Fibroblast of upper back skin (primary cell): ENCODE results near the gene FBXW11.

Source experiments
- DNase-seq: peaks from one replicate; pipeline ENCODE4 v3.0.0-alpha.2; 2013

The FBXW11 gene

GRCh38 chr5:171861381-171861780 lies 145.1 kb downstream of the FBXW11 start:
- peak; percentile 47 for DNase-seq

GRCh38 chr5:171858303-171858702 lies 148.1 kb downstream of the FBXW11 start:
- no peak for DNase-seq

DNA sequence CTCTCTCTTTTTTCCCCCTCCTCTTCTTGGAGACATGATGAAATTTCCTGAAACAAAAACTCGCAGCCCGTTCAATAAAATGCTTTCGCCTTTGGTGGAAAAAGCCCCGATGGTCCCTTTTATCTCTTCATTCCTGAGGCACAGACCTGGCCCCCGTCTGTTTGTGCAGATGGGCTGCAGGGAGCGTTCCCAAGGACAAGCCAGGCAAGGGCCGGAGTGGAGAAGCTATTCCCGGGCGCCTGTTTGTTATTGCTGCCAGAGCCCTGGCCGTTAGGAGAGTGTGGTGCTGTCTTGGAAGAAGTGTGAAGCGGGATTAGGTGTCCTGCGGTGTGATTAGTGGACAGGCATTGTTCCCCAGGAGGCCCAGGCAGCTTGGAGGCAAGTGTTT lies 149.0 kb downstream of the FBXW11 start:
- DNase-seq = peak; percentile 81

DNA sequence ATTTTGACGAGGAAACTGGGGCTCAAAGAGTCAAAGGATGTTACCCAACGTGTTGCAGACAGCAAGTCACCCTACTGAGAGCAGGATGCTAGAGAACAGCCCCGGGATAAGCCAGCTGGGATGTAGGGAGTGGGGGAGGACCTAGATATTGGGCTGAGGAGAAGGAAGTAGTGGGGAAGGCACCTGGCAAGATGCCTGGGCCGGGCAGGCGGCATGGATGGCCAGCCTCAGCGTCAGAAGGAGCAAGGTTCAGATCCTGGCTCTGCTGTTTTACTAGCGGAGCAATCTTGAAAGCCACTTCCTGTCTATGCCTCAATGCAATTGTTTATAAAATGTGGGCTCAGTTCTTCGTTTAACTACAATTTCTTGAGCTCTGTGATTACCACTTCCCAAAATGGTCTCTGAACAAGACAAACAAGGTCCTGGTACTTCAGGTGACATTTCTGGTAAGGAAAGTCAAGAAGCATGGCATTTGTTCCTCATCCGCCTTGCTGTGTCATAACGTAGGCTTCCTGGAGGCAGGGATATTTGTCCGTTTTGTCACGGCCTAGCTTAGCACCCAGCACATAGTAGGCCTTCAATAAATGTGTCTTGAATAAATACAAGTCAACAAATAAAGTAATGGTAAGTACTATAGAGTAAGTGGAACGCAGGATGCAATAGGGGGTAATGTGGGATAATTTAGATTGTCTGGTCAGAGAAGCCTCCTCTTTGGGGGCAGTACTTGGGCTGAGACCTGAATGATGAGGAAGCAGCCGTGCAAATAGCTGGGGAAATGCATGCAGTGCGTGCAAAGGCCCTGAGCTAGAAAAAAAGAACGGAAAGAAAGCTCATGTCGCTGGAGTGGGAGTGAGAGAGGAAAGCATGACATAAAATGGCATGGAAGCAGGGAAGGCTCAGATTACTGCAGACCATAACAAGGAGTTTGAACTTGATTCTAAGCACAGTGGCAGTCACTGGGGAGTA lies 150.4 kb downstream of the FBXW11 start:
- DNase-seq = no peak

- DNase-seq = no peak
Observed at GRCh38 chr5:171855265-171855664, 151.2 kb downstream of the FBXW11 start.

GRCh38 chr5:171852255-171852681 lies 154.2 kb downstream of the FBXW11 start:
- DNase-seq = no peak

DNA sequence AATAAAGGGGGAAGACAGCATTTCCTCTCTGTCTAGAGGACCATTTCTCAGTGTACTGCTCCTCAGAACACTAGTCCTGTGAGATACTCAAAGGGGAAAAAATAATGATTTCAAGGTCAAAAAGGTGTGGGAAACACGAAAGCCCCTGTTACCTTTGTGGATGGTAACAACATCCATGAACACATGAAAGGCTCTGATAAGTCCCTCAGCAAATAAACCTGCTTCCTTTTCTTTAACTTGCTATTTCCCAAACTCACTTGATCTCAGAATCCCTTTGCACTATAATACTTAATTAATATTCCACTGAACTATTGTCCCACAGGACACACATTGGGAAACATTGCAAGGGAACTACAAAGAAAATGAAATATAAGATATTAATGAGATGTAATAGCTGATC lies 155.2 kb downstream of the FBXW11 start:
- no peak for DNase-seq

GRCh38 chr5:171850324-171850947 lies 156.0 kb downstream of the FBXW11 start:
- DNase-seq = peak; percentile 35

- DNase-seq = no peak
Observed at GRCh38 chr5:171849585-171850323, 156.7 kb downstream of the FBXW11 start.

DNA sequence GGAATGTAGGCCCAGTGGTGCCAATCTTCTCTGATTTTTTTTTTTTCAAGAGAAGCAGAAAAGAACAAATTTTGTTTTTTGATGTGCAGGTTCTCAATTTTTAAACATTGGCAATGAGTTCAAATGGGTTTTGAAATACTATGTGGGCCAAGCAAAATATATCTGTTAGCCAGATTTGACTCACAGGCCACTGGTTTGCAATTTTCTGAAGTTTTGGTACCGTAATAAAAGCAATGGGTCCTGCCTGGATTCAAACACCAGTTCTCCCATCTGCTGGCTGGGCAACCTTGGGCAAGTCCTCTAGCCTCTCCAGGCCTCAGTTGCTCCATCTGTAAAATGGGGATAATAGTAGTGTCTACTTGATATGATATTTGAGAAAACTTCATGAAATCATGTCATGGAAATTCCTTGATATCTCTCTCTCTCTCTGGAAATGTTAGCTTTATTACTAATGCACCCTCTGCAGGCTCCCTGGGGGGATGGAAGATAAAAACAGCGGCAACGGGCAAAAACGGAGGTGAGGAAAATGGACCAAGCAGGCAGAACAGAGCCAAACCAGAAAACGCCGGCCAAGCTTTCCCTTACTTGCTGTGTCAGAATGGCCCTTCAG lies 157.4 kb downstream of the FBXW11 start:
- no peak for DNase-seq

- DNase-seq = no peak
Observed at GRCh38 chr5:171848486-171848885, 158.0 kb downstream of the FBXW11 start.

DNA sequence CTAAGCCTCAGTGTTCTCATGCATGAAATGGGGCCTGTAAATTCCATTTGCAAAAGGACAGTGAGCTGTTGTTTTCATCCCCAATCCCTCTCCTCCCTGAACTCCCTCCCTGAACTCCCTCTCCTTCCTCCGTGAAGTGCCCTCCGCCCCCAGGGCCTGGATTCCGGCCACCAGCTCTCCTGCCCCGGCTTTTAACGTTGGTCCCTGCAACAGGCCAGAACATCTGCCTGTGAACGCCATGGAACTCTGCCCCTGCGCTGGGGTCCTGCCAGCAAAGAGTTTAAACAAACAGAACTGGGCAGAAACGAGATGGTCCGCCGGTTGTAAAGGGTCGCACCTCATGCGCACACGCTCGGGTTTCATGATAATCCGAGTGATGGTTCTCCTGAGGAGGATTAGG lies 158.4 kb downstream of the FBXW11 start:
- DNase-seq = no peak

DNA sequence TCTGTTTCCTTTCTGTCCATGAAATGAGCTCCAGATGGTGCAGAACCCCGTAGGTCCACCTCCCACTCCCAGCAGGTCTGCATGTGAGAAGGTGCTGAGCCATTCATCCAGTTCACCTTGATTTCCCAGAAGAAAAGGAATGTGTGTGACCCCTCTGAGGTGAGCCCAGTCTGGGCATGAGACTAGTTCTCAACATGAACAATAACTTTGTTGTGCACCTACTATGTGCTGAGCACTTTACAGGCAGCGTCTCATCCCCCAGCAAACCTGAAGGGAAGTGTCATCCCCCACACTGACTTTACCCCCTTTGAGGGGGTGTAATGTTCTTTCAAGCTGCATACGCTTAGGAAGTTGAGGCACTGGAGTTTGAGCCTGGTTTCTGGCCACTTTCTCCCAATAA lies 159.4 kb downstream of the FBXW11 start:
- DNase-seq = no peak

GRCh38 chr5:171846323-171846722 lies 160.1 kb downstream of the FBXW11 start:
- peak; percentile 27 for DNase-seq

- peak; percentile 56 for DNase-seq
Observed at GRCh38 chr5:171845857-171846256, 160.6 kb downstream of the FBXW11 start.

GRCh38 chr5:171845040-171845630 lies 161.3 kb downstream of the FBXW11 start:
- no peak for DNase-seq

DNA sequence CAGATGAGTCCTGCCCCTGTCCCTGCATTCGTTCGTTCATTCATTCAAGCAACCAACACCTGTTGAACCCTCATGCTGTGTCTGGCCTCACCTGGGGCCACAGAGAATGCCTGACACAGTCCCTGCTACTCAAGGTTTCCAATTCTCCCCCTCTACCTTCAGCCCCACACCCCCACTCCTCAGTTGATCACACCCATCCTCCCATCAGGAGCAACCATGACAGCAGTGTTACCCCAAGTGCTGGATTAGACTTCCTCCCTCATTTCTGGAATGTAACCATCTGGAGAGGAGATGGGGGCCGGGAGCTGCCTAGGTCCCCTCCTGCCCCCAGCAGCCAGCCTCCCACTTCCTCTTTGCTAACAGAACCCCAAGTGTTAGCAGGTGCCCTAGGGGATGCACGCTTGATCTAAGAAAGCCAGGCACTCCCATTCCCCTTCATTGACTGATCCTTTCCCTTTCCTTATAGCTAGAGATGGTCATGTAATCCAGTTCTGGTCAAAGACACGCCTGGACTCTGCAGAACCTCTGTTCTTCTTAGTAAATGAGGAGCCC lies 163.6 kb downstream of the FBXW11 start:
- no peak for DNase-seq

DNA sequence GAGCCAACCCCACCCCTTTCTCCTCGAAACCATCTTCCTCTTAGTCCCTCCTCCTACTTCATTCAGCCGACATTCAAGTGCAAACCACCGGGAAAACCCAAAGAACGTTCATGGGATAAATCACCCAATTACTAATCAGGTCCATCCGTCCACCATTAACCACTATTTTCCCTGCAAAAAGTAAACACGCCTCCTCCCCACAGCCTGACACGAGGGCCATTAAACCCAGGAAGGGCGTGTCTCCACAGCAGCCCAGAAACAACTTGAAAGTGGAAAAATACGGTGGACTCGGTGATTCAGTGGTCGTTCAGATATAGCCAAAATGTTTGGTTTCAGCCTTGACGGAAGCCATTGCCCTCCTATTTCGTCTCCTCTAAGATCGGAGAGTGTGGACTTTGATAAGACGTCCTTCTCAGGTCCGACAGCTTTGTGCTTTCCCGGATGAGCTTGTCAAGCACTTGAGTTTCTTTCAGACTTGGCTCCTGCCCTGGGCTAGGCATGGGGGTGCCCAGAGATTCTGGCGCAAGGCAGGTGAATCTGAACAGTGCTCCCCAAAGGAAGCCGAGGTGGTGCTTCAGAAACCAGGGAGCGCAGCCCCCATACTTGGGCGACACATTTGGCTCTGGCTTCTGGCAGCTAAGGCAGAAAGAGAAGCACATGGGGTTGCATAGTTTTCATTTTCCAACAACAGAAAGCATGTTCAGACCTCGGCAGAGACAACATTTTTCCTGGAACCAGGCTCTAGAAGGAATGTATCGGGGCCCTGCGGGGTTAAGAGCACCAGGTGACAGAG lies 164.3 kb downstream of the FBXW11 start:
- DNase-seq = no peak

GRCh38 chr5:171840711-171841522 lies 165.5 kb downstream of the FBXW11 start:
- no peak for DNase-seq

DNA sequence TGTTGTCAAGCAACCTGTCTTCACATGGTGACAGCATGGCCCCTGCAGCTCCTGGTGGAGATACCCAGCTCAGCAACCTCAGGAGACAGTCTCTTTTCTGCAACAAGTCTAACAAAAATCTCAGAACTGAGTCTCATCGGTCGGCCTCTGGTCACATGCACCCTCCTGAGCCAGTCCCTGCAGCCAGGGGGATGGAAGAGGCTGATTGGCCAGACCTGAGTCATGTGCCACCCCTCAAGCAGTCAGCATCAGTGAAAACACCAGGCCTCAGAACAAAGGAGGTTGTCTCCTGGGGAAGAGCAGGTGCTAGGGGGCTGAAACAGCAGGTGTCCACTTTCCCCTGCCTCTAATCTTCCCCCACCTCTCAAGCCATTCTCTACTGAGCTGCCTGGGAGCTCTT lies 166.4 kb downstream of the FBXW11 start:
- no peak for DNase-seq

DNA sequence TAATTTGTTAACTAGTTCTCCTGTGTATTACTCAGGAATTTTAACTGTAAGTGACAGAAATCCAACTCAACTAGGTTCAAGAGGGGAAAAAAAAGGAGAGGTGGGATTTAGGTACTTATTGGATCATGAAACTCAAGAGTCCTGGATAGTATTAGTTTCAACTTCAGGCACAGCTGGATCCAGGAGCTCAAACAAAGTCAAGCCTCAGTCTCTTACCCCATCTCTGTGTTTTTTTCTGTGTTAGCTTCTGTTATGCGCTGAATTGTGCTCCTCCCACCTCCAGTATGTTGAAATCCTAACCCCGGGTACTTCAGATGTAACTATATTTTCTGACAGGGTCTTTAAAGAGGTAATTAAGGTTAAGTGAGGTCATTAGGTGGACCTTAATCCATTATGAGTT lies 167.3 kb downstream of the FBXW11 start:
- DNase-seq = no peak
